Measurements from ENCODE around the gene ANGPTL7. TPM values are rescaled to one million over a fixed set of nuclear protein-coding genes. Genes with fewer than 3 reads are reported as not detected.

Gene ANGPTL7
- total and polyA plus RNA-seq, 10 of the 15 experiments (the other 5 are each of a cell fraction or from before 2014, with no cell fraction given): 0.09 TPM; not detected in 9

- ChIA-PET POLR2A (no interaction called here), RAD21 (ENCODE audit: unreplicated experiment) (no interaction called here), SMC1A (ENCODE audit: uncharacterized antibody, unreplicated experiment) (no interaction called here), CTCF (interaction anchor here (0.9 kb wide), 1 partner anchor 138 kb away, joined by 3 read pairs; no protein-coding TSS in a partner anchor)
- no peaks in the 10 kb centered on the region for H4K20me1 ChIP-seq (ENCODE audit: control insufficient read depth, insufficient read depth)
- FAIRE-seq: no peak
- intact Hi-C loops (cut with micrococcal nuclease; ENCODE audit: unreplicated experiment): no loop called here
- BruUV-seq (replicated peaks): no TSS peak
- no peak for DNase-seq (ENCODE audit: low read depth, low spot score)
- no peak overlapping the region for H3K9ac ChIP-seq (ENCODE audit: control insufficient read depth, insufficient read depth, low read length)
- H3K27me3 ChIP-seq (replicated peaks in 1 of 2; ENCODE audit: control insufficient read depth in 2 of 2, insufficient read depth in 2 of 2, low read length in 1 of 2): no peaks in the 10 kb centered on the region
- H2AFZ ChIP-seq (ENCODE audit: control insufficient read depth, low read depth, low read length): no peak overlapping the region
- H3K9me3 ChIP-seq (replicated peaks; ENCODE audit: control insufficient read depth, insufficient read depth, low read length): no peaks in the 10 kb centered on the region
- H3K4me3 ChIP-seq: no peak overlapping the region
- no peak for TF ChIP-seq TCF12 (IDR thresholded peaks at IDR 0.05; ENCODE audit: low read depth, low read length)
- H3K4me2 ChIP-seq (ENCODE audit: control insufficient read depth, insufficient read depth): no peak overlapping the region
- WGBS (ENCODE audit: insufficient coverage, insufficient replicate concordance, low lambda C conversion rate, missing lambda C conversion rate): 97% methylated on average over 10 of the region's 10 CpGs
- ATAC-seq: no peak
- no peak overlapping the region for H3K27ac ChIP-seq (ENCODE audit: control insufficient read depth, insufficient read depth)
- H3K36me3 ChIP-seq (ENCODE audit: control insufficient read depth in 2 of 2, insufficient read depth in 2 of 2, low read length in 1 of 2): peaks cover 2 to 7% of the 10 kb centered on the region in 2 experiments; a peak in 3 of 4 replicates
- in situ Hi-C loops (cut with MboI): no loop called here
- no peaks in the 10 kb centered on the region for H3K79me2 ChIP-seq (ENCODE audit: control insufficient read depth, insufficient read depth, low read length)
- H3K4me1 ChIP-seq (ENCODE audit: control insufficient read depth, insufficient read depth, low read length): no peaks in the 10 kb centered on the region
These were observed 13.7 kb upstream of the ANGPTL7 start for GRCh38 chr1:11175461-11175860.

GRCh38 chr1:11176081-11176706 lies 13.0 kb upstream of the ANGPTL7 start:
- RAD21 ChIA-PET (ENCODE audit: unreplicated experiment): no interaction called here
- no peaks in the 10 kb centered on the region for H3K9me3 ChIP-seq (replicated peaks; ENCODE audit: control insufficient read depth, insufficient read depth, low read length)
- FAIRE-seq (no peak), DNase-seq (ENCODE audit: low read depth, low spot score) (no peak), ATAC-seq (no peak)
- no peaks in the 10 kb centered on the region for H3K4me1 ChIP-seq (ENCODE audit: control insufficient read depth, insufficient read depth, low read length)
- H3K27ac ChIP-seq (ENCODE audit: control insufficient read depth, insufficient read depth): no peak overlapping the region
- CTCF ChIA-PET: interaction anchor here (0.6 to 0.9 kb wide), 2 partner anchors 39 to 139 kb away, joined by 3 read pairs; no protein-coding TSS in a partner anchor
- no peak overlapping the region for H2AFZ ChIP-seq (ENCODE audit: control insufficient read depth, low read depth, low read length)
- WGBS (ENCODE audit: insufficient coverage, insufficient replicate concordance, low lambda C conversion rate, missing lambda C conversion rate): 97% methylated on average over 11 of the region's 11 CpGs
- H4K20me1 ChIP-seq (ENCODE audit: control insufficient read depth, insufficient read depth): no peaks in the 10 kb centered on the region
- in situ Hi-C loops (cut with MboI): no loop called here
- no peak overlapping the region for H3K9ac ChIP-seq (ENCODE audit: control insufficient read depth, insufficient read depth, low read length)
- POLR2A ChIA-PET: no interaction called here
- BruUV-seq (replicated peaks): no TSS peak
- no peaks in the 10 kb centered on the region for H3K27me3 ChIP-seq (replicated peaks in 1 of 2; ENCODE audit: control insufficient read depth in 2 of 2, insufficient read depth in 2 of 2, low read length in 1 of 2)
- SMC1A ChIA-PET (ENCODE audit: uncharacterized antibody, unreplicated experiment): no interaction called here
- intact Hi-C loops (cut with micrococcal nuclease; ENCODE audit: unreplicated experiment): no loop called here
- H3K79me2 ChIP-seq (ENCODE audit: control insufficient read depth, insufficient read depth, low read length): no peaks in the 10 kb centered on the region
- H3K36me3 ChIP-seq (ENCODE audit: control insufficient read depth in 2 of 2, insufficient read depth in 2 of 2, low read length in 1 of 2): peaks cover 2 to 10% of the 10 kb centered on the region in 2 experiments; a peak in 3 of 4 replicates
- no peak overlapping the region for H3K4me2 ChIP-seq (ENCODE audit: control insufficient read depth, insufficient read depth)
- H3K4me3 ChIP-seq: no peak overlapping the region
- TF ChIP-seq E2F4 (IDR thresholded peaks at IDR 0.05; ENCODE audit: low read depth, low read length): no peak
- no peak for TF ChIP-seq FOXM1 (IDR thresholded peaks at IDR 0.05; ENCODE audit: low read depth, low read length)
- no peak for TF ChIP-seq ZNF217 (IDR thresholded peaks at IDR 0.05)
- TF ChIP-seq REST (IDR thresholded peaks at IDR 0.05; ENCODE audit: low read depth, low read length): no peak
- TF ChIP-seq PKNOX1 (IDR thresholded peaks at IDR 0.05): no peak
- TF ChIP-seq HSF1 (IDR thresholded peaks at IDR 0.05; ENCODE audit: low read depth, low read length): no peak
- TF ChIP-seq NR2C1 (IDR thresholded peaks at IDR 0.05): no peak
- no peak for TF ChIP-seq SIN3A (IDR thresholded peaks at IDR 0.05; ENCODE audit: low read depth, low read length)
- no peak for TF ChIP-seq MTA3 (IDR thresholded peaks at IDR 0.05; ENCODE audit: borderline replicate concordance, low read length)

Data from GM12878 (cell line).